Uterus (tissue), 2 donors: ENCODE measurements around the gene SPATA9.

Experiments used
- CTCF ChIP-seq, 4 experiments: fragments of 200-600 bp in 2 of 4; fragments of 450-650 bp in 2 of 4; sonication (generic) in 2 of 4; IDR thresholded peaks; one replicate each; pipeline ENCODE4 v1.5.1; 2016 to 2019; ENCODE audit warnings: antibody characterized with exemption in 4 of 4, mild to moderate bottlenecking in 2 of 4, moderate library complexity in 1 of 4
- POLR2A ChIP-seq, 2 donors: fragments of 450-650 bp; IDR thresholded peaks; one replicate each; pipeline ENCODE4 v1.6.1; 2016; ENCODE audit warnings: antibody characterized with exemption in 2 of 2, mild to moderate bottlenecking in 1 of 2, moderate library complexity in 1 of 2

DNA sequence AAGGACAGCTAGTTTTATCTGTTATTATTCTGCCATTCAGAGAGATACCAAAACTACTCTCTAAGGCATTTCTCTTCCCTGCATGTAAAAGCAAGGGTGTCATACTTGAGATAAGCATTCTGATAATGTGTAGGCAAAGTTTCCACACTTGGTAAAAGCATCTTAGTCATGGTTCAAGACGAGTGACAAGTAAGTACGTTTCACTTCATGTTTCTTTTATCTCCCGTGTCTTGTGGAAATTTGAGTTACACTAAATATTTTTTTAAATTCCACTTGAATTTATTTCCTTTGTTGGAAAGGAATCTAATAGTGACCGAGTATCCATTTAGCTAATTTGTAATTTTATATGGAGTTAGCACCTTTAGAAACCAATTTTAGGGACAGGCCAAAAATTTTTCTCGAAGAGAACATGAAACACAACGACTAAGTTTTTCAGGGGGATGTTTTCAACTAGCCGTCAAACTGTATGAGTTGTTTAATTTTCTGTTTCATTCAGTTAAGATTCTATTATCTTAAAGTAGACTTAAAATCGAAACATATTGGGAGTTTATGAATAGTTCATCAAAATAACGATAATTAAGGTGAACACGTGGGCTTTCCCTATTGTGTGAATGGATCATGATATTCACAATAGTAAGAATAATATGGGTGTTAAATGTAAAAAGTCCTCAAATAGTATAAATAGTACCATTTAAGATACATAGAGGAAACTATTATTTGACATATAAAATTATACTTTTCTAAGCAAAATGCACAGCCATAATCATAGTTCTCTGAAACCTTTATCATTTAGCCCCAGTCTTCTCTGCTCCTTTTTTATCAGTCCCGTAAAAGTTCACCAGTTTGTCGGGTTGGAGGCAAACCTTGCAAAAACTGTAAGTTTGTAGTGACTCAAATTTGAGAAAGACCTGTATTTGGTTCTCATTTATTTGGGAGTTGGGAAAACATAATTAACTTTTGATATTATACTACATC is 34.6 kb downstream of the SPATA9 start:
- TF ChIP-seq CTCF (IDR thresholded peaks at IDR 0.05) (no peak), POLR2A (IDR thresholded peaks at IDR 0.05) (no peak)
